Kidney (tissue), 14 donors: ENCODE measurements around the gene PHACTR2. TPM values are rescaled to one million over a fixed set of nuclear protein-coding genes. Genes with fewer than 3 reads are reported as not detected.

Experiments
- DNase-seq, 5 donors: peaks; one replicate each; pipeline ENCODE4 v3.0.0-alpha.2; 2013 to 2020
- FAIRE-seq: peaks from 2 replicates; lab custom pipeline; 2012; peaks lifted over from hg19 to GRCh38; lab: Jason Lieb, UNC
- H3K27ac ChIP-seq, 2 donors: one replicate each; pipeline ENCODE4 v1.7.0; 2013; ENCODE audit warnings: low read depth in 2 of 2, low read length in 2 of 2, inconsistent platforms in 1 of 2
- H3K27me3 ChIP-seq: one replicate; pipeline ENCODE4 v1.7.1; 2013; ENCODE audit warnings: low read length, inconsistent platforms; ENCODE audit not compliant: control insufficient read depth, insufficient read depth
- H3K36me3 ChIP-seq, 3 donors: one replicate each; pipeline versions ENCODE4 v1.7.0 to v1.7.1; 2013; ENCODE audit warnings: low read length in 3 of 3, control low read depth in 1 of 3, inconsistent platforms in 1 of 3; ENCODE audit not compliant: insufficient read depth in 3 of 3, control insufficient read depth in 2 of 3
- H3K4me1 ChIP-seq, 3 donors: one replicate each; pipeline versions ENCODE4 v1.7.0 to v1.7.1; 2013; ENCODE audit warnings: low read length in 3 of 3, inconsistent platforms in 1 of 3, low read depth in 1 of 3; ENCODE audit not compliant: control insufficient read depth in 2 of 3, insufficient read depth in 2 of 3
- H3K4me3 ChIP-seq, 3 donors: one replicate each; pipeline versions ENCODE4 v1.7.0 to v1.8.1; 2013; ENCODE audit warnings: low read length in 3 of 3, control low read depth in 1 of 3, inconsistent platforms in 1 of 3
- H3K9ac ChIP-seq, 3 donors: one replicate each; pipeline versions ENCODE4 v1.7.0 to v1.7.1; 2013; ENCODE audit warnings: low read length in 3 of 3, control low read depth in 1 of 3, inconsistent platforms in 1 of 3
- H3K9me3 ChIP-seq, 3 donors: one replicate each; pipeline versions ENCODE4 v1.7.0 to v1.7.1; 2013; ENCODE audit warnings: low read length in 3 of 3, control low read depth in 1 of 3, inconsistent platforms in 1 of 3; ENCODE audit not compliant: control insufficient read depth in 2 of 3, insufficient read depth in 1 of 3
- intact Hi-C: fragments of 100-400 bp; cut with DNase I; formaldehyde crosslinking; loops from one replicate; pipeline ENCODE4 v1.11.1; 2022
- polyA plus RNA-seq: library from polyadenylated mRNA; stranded (reverse); fragments of 350-450 nt; fragmentation: Illumina TruSeq; extraction: RNeasy Lipid Tissue Mini Kit (QIAGEN cat#74804); gene quantifications from one replicate; pipeline ENCODE4 v1.2.3, GENCODE V29; 2014; ENCODE audit warnings: low read depth, low replicate concordance; ENCODE audit not compliant: insufficient read depth
- total RNA-seq: library from RNA; stranded (reverse); fragmentation: NEBNext Ultra II Directional; extraction: Animal tissue kit (Norgen Biotek cat#: 25700); gene quantifications from one replicate; pipeline ENCODE4 v1.2.1, GENCODE V29; 2021
- TF ChIP-seq, protein P1 (sequence below): IDR thresholded peaks from 3 replicates; pipeline ENCODE4 v1.5.1; 2012; ENCODE audit warnings: mild to moderate bottlenecking, moderate library complexity, borderline replicate concordance; ENCODE audit not compliant: insufficient read depth; ENCODE audit errors: extremely low read depth
- donor health status: control.
- donor health status: control.
- donor health status: control.
- donor health status: control.
- donor health status: control.
- donor health status: DM: yes; HTN: yes; CAD: no.
- donor health status: Normal renal cell carcinoma (clear cell type).

Gene PHACTR2
- total and polyA plus RNA-seq, 2 donors from 2014 or later: 3.5 to 56.1 TPM

DNA sequence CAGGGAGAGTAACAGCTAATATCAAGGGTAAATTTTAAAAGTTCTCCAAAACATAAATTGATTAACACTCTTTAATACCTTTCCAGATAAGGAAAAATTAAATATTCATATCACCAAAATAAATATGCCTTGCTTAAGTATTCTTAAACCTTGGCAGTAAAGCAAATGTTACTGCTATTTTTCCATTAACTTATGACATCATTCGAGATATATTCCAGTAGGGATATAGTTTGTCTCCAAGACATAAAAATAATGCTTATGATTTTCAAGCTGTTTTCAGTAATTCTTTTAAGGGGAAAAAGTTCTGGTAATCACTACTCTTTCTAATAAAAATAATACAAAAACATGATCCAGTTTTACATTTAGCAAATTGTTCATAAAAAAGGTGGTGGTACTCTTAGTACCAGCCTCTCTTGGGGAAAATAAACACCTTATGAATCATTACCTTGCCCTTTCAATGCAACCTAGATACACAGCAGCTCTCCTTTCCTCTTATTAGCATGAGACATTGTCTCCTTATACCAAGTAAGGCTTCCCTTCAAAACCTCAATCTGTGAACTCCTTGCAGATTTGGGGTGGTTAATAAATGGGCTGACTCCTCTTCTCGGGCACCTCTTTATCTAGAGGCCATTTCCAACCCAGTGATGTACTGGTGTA is 133.9 kb downstream of the PHACTR2 start:
- Histone ChIP-seq H3K36me3 (peaks cover 0 to 4% (median 3%) of the 10 kb centered on the region in 3 donors), H3K9ac (no peak overlapping the region), H3K27me3 (no peaks in the 10 kb centered on the region), H3K4me3 (no peak overlapping the region), H3K4me1 (no peaks in the 10 kb centered on the region), H3K27ac (no peak overlapping the region), H3K9me3 (no peaks in the 10 kb centered on the region)
- FAIRE-seq (no peak), DNase-seq (peak in 1 of 5 donors; percentile 4)
- intact Hi-C loops: no loop called here
- TF ChIP-seq, protein P1, sequence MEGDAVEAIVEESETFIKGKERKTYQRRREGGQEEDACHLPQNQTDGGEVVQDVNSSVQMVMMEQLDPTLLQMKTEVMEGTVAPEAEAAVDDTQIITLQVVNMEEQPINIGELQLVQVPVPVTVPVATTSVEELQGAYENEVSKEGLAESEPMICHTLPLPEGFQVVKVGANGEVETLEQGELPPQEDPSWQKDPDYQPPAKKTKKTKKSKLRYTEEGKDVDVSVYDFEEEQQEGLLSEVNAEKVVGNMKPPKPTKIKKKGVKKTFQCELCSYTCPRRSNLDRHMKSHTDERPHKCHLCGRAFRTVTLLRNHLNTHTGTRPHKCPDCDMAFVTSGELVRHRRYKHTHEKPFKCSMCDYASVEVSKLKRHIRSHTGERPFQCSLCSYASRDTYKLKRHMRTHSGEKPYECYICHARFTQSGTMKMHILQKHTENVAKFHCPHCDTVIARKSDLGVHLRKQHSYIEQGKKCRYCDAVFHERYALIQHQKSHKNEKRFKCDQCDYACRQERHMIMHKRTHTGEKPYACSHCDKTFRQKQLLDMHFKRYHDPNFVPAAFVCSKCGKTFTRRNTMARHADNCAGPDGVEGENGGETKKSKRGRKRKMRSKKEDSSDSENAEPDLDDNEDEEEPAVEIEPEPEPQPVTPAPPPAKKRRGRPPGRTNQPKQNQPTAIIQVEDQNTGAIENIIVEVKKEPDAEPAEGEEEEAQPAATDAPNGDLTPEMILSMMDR: no peak

DNA sequence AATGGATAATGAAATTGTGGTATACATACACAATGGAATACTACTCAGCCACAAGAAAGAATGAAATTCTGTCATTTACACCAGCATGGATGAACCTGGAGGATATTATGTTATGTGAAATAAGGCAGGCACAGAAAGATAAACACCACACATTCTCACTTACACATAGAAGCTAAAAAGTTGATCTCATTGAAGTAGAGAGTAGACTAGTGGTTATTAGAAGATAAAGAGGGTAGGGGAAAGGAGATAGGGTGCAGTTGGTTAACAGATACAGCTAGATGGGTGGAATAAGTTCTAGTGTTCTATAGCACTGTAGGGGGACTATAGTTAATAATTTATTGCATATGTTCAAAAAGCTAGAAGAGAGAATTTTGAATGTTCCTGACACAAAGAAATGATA is 139.9 kb downstream of the PHACTR2 start:
- TF ChIP-seq, protein P1: no peak
- intact Hi-C loops: no loop called here
- H3K4me1 ChIP-seq: no peaks in the 10 kb centered on the region
- no peaks in the 10 kb centered on the region for H3K9me3 ChIP-seq
- no peak for FAIRE-seq
- H3K27ac ChIP-seq: no peak overlapping the region
- no peak overlapping the region for H3K9ac ChIP-seq
- no peaks in the 10 kb centered on the region for H3K27me3 ChIP-seq
- no peak for DNase-seq
- H3K36me3 ChIP-seq: peaks cover 0 to 2% (median 0%) of the 10 kb centered on the region in 3 donors
- no peak overlapping the region for H3K4me3 ChIP-seq

DNA sequence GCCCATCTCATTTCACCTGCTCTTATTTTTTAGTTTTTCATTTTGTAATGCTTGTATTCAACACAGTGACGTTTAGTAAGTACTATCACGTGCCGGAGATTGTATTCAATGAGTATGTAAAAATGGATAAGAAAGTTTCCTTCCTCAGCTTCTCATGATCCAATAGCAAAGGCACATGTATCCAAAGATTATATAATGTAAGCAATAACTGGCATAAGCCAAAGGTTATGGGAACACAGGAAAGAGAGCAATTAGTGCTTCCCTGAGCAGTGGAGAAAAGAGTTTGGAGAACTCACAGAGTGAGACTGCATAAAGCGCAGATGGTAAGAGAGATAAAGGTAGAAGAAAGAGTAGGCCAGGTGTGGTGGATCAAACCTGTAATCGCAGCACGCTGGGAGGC is 143.6 kb downstream of the PHACTR2 start:
- no peak for DNase-seq
- TF ChIP-seq, protein P1: no peak

More for the DNA sequence above, 143.6 kb downstream of the PHACTR2 start:
- H3K4me1 ChIP-seq: no peaks in the 10 kb centered on the region
- H3K4me3 ChIP-seq: no peak overlapping the region
- H3K9ac ChIP-seq: no peak overlapping the region
- H3K36me3 ChIP-seq: peaks cover 0 to 2% (median 0%) of the 10 kb centered on the region in 3 donors
- H3K9me3 ChIP-seq: no peaks in the 10 kb centered on the region
- FAIRE-seq: no peak
- no peak overlapping the region for H3K27ac ChIP-seq
- intact Hi-C loops: no loop called here
- no peaks in the 10 kb centered on the region for H3K27me3 ChIP-seq
